ENCODE data around the gene MAD1L1. TPM values are rescaled to one million over a fixed set of nuclear protein-coding genes. Genes with fewer than 3 reads are reported as not detected.
"Not testable (repeated sequence)": the region's sequence is repeated elsewhere in the genome, so short reads cannot be mapped to it uniquely, and the experiment has no call there.

Gene MAD1L1
- total and polyA plus RNA-seq, 2 of the 13 experiments (the other 11 are each of a cell fraction or from before 2014, with no cell fraction given), result 17.4 to 64.7 TPM

- TF ChIP-seq THRA (CRISPR knock-in tag; IDR thresholded peaks at IDR 0.05; ENCODE audit: borderline replicate concordance) (no peak), CERS6 (CRISPR knock-in tag; IDR thresholded peaks at IDR 0.05) (no peak), ZNF34 (CRISPR knock-in tag; IDR thresholded peaks at IDR 0.05; ENCODE audit: borderline replicate concordance) (no peak), ZNF629 (CRISPR knock-in tag; conservative IDR thresholded peaks at IDR 0.05) (no peak)
These were observed 235.9 kb downstream of the MAD1L1 start (continued) for GRCh38 chr7:1996816-1997215.

GRCh38 chr7:1995911-1996420 lies 236.8 kb downstream of the MAD1L1 start:
- H3K27ac ChIP-seq (ENCODE audit: extremely low read length, insufficient read depth, low read length); FAIRE-seq; BruUV-seq (replicated peaks); H3K79me2 ChIP-seq (ENCODE audit: insufficient read depth, low read length); in situ Hi-C loops (cut with HindIII; ENCODE audit: extremely low pct_ligation_motif_present, low pct_unique_long_range_greater_than_20kb); H3K9me3 ChIP-seq (ENCODE audit: low read length); H3K9ac ChIP-seq (ENCODE audit: insufficient read depth, low read depth, low read length); H4K20me1 ChIP-seq (ENCODE audit: insufficient read depth, low read length); H3K27me3 ChIP-seq (ENCODE audit: control insufficient read depth in 1 of 2, insufficient read depth in 2 of 2, low read length in 2 of 2); ATAC-seq; CTCF ChIA-PET (ENCODE audit: low intra/inter-chr PET ratio, low total read pairs); DNase-seq (ENCODE audit: low spot score); POLR2A ChIA-PET; H3K4me1 ChIP-seq (ENCODE audit: insufficient read depth, low read length); H3K36me3 ChIP-seq (replicated peaks in 1 of 2; ENCODE audit: control insufficient read depth in 1 of 2, insufficient read depth in 2 of 2, low read length in 2 of 2); H3K4me3 ChIP-seq (replicated peaks in 1 of 3; ENCODE audit: insufficient read depth in 1 of 3, low read depth in 2 of 3, low read length in 3 of 3); H2AFZ ChIP-seq (ENCODE audit: low read length); H3K4me2 ChIP-seq (ENCODE audit: low read depth, low read length); intact Hi-C loops (cut with micrococcal nuclease; ENCODE audit: unreplicated experiment): not testable (repeated sequence)
- 95% methylated on average over 12 of the region's 24 CpGs for WGBS (ENCODE audit: low lambda C conversion rate)

Data from HepG2 (cell line).